HG02678 (cell line): ENCODE results near the gene MRO.
"Not testable (repeated sequence)": the region's sequence is repeated elsewhere in the genome, so short reads cannot be mapped to it uniquely, and the experiment has no call there.

Experiments
- ATAC-seq: cut with Tn5 transposase; IDR thresholded peaks from one replicate; pipeline ENCODE4 v1.9.1; 2021; ENCODE audit warnings: mild to moderate bottlenecking, moderate library complexity; ENCODE audit not compliant: unreplicated experiment

Gene MRO

GRCh38 chr18:50793641-50794565 lies 25.9 kb downstream of the MRO start:
- no peak for ATAC-seq

GRCh38 chr18:50792885-50793284 lies 26.9 kb downstream of the MRO start:
- no peak for ATAC-seq

- ATAC-seq: no peak
These were observed 28.0 kb downstream of the MRO start for GRCh38 chr18:50791599-50792438.

- ATAC-seq: no peak
These were observed 28.9 kb downstream of the MRO start for GRCh38 chr18:50790948-50791347.

GRCh38 chr18:50790241-50790640 lies 29.6 kb downstream of the MRO start:
- ATAC-seq: no peak

- no peak for ATAC-seq
These were observed 31.5 kb downstream of the MRO start for GRCh38 chr18:50788284-50788683.

- no peak for ATAC-seq
These were observed 33.0 kb downstream of the MRO start for GRCh38 chr18:50786864-50787263.

- ATAC-seq: no peak
These were observed 36.3 kb downstream of the MRO start for GRCh38 chr18:50783553-50783952.

GRCh38 chr18:50779021-50779420 lies 40.8 kb downstream of the MRO start:
- ATAC-seq: not testable (repeated sequence)

- no peak for ATAC-seq
These were observed 43.4 kb downstream of the MRO start for GRCh38 chr18:50776383-50776782.

GRCh38 chr18:50775726-50776125 lies 44.1 kb downstream of the MRO start:
- ATAC-seq: no peak

GRCh38 chr18:50775207-50775606 lies 44.6 kb downstream of the MRO start:
- no peak for ATAC-seq

GRCh38 chr18:50769463-50769862 lies 50.4 kb downstream of the MRO start:
- no peak for ATAC-seq

GRCh38 chr18:50757358-50757757 lies 62.5 kb downstream of the MRO start:
- ATAC-seq: no peak

GRCh38 chr18:50754297-50754696 lies 65.5 kb downstream of the MRO start:
- no peak for ATAC-seq

GRCh38 chr18:50753311-50753710 lies 66.5 kb downstream of the MRO start:
- ATAC-seq: no peak

GRCh38 chr18:50751947-50752346 lies 67.9 kb downstream of the MRO start:
- ATAC-seq: no peak

GRCh38 chr18:50751490-50751889 lies 68.3 kb downstream of the MRO start:
- no peak for ATAC-seq

GRCh38 chr18:50750546-50750945 lies 69.3 kb downstream of the MRO start:
- no peak for ATAC-seq

GRCh38 chr18:50749945-50750344 lies 69.9 kb downstream of the MRO start:
- no peak for ATAC-seq

GRCh38 chr18:50749421-50749820 lies 70.4 kb downstream of the MRO start:
- ATAC-seq: no peak
